OCI-LY7 (cell line): ENCODE measurements around the gene GJA5.

Source experiments
- EZH2phosphoT487 ChIP-seq: fragments of 200-600 bp; sonication (generic); IDR thresholded peaks from 2 replicates; pipeline ENCODE4 v1.6.1; 2018; ENCODE audit warnings: low read depth, borderline replicate concordance, mild to moderate bottlenecking, mixed run types, antibody characterized with exemption, low read length, moderate library complexity, mixed read lengths
- TF ChIP-seq, protein P1 (sequence below): fragments of 200-600 bp; sonication (generic); conservative IDR thresholded peaks from 2 replicates; pipeline ENCODE4 v1.5.1; 2014; ENCODE audit warnings: mild to moderate bottlenecking, antibody characterized with exemption, low read length, moderate library complexity, mixed read lengths

DNA sequence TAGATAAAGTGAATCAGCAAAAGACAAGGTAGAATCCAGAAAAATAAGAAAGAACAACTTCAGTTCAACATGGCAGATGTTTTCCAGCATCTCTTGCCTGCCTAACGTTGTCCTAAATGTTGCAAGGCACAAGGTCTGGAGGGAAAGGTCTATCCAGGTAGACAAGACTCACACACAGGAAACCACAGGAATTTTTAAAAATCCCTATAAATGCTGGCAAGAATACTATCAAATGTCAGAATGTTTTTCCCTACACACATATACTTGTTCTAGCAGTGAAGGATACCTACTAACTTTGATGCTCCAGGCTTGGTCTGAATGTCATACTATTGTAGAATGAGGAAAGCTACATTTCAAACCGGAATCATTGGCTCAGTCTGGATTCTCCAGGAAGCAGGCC is 10.6 kb downstream of the GJA5 start:
- TF ChIP-seq, protein P1, sequence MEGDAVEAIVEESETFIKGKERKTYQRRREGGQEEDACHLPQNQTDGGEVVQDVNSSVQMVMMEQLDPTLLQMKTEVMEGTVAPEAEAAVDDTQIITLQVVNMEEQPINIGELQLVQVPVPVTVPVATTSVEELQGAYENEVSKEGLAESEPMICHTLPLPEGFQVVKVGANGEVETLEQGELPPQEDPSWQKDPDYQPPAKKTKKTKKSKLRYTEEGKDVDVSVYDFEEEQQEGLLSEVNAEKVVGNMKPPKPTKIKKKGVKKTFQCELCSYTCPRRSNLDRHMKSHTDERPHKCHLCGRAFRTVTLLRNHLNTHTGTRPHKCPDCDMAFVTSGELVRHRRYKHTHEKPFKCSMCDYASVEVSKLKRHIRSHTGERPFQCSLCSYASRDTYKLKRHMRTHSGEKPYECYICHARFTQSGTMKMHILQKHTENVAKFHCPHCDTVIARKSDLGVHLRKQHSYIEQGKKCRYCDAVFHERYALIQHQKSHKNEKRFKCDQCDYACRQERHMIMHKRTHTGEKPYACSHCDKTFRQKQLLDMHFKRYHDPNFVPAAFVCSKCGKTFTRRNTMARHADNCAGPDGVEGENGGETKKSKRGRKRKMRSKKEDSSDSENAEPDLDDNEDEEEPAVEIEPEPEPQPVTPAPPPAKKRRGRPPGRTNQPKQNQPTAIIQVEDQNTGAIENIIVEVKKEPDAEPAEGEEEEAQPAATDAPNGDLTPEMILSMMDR = no peak
- no peak for TF ChIP-seq EZH2phosphoT487
